Fibroblast of gingiva (primary cell): ENCODE data around the gene HIGD2A.

ENCODE experiments used
- DNase-seq: peaks from one replicate; pipeline ENCODE4 v3.0.0-alpha.2; 2011; ENCODE audit warnings: low read depth

HIGD2A gene

GRCh38 chr5:176369934-176370711, 18.4 kb upstream of the HIGD2A start:
- no peak for DNase-seq

GRCh38 chr5:176371621-176372539, 16.7 kb upstream of the HIGD2A start:
- no peak for DNase-seq

GRCh38 chr5:176373100-176373818, 15.3 kb upstream of the HIGD2A start:
- peak; percentile 39 for DNase-seq

- no peak for DNase-seq
Observed at GRCh38 chr5:176379881-176380280, 8.7 kb upstream of the HIGD2A start.

GRCh38 chr5:176381423-176381822, 7.1 kb upstream of the HIGD2A start:
- DNase-seq, result peak; percentile 19

GRCh38 chr5:176381979-176382378, 6.6 kb upstream of the HIGD2A start:
- DNase-seq, result no peak

- no peak for DNase-seq
Observed at GRCh38 chr5:176382721-176383120, 5.8 kb upstream of the HIGD2A start.

- no peak for DNase-seq
Observed at GRCh38 chr5:176383248-176383905, 5.2 kb upstream of the HIGD2A start.

GRCh38 chr5:176383961-176384360, 4.6 kb upstream of the HIGD2A start:
- no peak for DNase-seq

GRCh38 chr5:176384366-176384930, 4.1 kb upstream of the HIGD2A start:
- no peak for DNase-seq

GRCh38 chr5:176384991-176385390, 3.6 kb upstream of the HIGD2A start:
- no peak for DNase-seq

GRCh38 chr5:176386491-176386890, 2.1 kb upstream of the HIGD2A start:
- DNase-seq, result no peak

- DNase-seq, result no peak
Observed at GRCh38 chr5:176387384-176387925, 1.1 kb upstream of the HIGD2A start.

GRCh38 chr5:176388003-176388443, 528 bp upstream of the HIGD2A start:
- no peak for DNase-seq

- no peak for DNase-seq
Observed at GRCh38 chr5:176389135-176390123, 878 bp downstream of the HIGD2A start.

GRCh38 chr5:176391479-176391878, 2.9 kb downstream of the HIGD2A start:
- DNase-seq, result no peak

- no peak for DNase-seq
Observed at GRCh38 chr5:176391999-176392398, 3.4 kb downstream of the HIGD2A start.

- no peak for DNase-seq
Observed at GRCh38 chr5:176392526-176392925, 4.0 kb downstream of the HIGD2A start.

- no peak for DNase-seq
Observed at GRCh38 chr5:176394096-176394495, 5.5 kb downstream of the HIGD2A start.
